HG03095 (cell line): ENCODE results near the gene TMSB10.

ENCODE experiments used
- ATAC-seq: cut with Tn5 transposase; IDR thresholded peaks from one replicate; pipeline ENCODE4 v1.9.1; 2021; ENCODE audit warnings: moderate library complexity; ENCODE audit not compliant: unreplicated experiment

Gene TMSB10

DNA sequence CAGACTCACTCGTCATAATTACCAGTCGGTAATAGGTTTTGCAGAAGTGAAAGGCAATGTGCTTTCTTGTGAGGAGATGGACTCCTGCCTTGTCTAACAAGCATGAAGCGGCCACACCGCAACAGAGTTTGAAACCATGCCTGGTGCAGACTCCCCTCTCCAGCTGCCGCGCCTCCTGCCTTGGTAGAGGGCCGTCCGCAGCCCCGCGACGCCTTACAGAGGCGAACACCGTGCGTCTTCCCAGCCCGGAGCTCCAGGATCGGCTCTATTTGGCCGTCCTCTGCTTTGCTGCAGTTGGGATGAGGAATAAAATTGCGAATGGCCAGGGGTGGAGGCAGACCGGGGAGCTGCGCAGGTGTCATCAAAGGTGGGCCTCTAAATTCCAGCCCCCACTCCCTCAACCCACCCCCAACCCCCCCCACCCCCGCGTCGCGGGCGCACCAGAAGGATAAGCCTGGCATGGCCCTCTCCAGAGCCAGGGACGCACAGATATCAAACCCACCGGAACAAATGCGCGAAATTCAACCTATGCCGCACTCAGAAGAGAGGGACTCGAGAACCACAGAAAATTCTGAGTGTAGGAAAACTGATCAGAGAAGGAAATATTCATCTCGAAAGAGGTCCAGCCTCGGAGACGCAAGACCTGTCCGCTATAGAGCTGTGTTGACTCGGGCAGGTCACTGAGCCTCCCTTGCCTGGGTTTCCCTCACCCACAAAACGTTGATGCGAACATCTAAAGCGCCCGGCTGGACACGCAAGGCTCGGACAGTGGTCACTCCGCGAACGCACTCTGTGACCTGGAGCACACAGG is 25.7 kb upstream of the TMSB10 start:
- ATAC-seq: peak; percentile 58

DNA sequence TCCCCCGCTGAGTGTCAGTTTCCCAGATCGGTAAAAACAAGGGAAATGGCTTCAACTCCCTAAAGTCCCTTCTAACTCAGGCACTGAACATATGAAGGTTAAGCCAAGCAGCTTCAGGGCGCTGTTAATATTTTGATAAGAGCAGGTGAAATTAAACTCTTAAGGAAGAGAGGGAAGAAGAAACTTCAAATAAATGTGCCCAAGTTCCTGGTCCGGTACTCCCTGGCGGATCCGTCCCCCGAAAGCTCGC is 25.1 kb upstream of the TMSB10 start:
- ATAC-seq: no peak

DNA sequence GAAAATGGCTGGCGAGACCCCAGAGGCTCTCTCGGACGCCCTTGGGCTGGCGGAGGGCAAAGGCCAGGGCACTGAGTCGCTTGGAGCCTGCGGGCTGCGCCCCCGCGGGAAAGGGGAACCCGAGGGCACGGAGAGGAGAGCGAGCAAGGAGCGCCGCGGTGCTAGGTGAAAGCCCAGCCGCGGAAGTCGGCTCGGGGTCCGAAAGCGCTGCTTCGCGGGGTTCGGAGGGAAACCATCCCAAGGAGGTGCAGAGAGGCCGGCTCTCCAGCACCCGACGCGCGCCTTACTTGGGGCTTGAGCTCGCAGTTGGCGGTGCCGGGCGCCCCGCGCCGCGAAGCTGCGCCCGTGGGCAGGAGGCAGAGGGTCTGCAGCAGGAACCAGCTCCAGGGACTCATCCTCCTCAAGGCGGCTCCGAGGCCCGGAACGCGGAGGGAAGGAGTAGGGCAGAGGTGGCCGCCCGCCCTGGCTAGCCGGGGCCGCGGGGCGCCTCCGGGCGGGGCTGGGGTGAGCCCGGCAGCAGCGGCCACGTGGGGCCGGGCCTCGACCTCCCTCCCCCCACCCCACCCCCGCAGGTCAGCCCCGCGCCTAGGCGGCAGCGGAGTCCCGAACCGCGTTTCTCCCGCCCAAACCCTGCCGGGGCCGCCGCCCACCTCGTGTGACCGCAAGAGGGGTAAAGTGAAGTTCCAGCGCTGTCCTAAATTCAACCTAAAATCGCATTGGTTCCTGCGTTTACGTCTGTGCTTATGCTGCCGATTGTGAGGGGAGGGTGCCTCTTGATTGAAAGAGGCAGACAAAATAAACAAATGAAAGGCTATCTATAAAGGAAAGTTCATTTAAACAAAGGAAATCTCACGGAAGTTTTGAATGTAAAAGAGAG is 24.6 kb upstream of the TMSB10 start, which contains the start of gene TRABD2A:
Gene TRABD2A, minus strand, starts transcription at position 440 of the 877 bp plus-strand sequence. Its CDS starts 45 bp downstream, at position 395.
- ATAC-seq: no peak

DNA sequence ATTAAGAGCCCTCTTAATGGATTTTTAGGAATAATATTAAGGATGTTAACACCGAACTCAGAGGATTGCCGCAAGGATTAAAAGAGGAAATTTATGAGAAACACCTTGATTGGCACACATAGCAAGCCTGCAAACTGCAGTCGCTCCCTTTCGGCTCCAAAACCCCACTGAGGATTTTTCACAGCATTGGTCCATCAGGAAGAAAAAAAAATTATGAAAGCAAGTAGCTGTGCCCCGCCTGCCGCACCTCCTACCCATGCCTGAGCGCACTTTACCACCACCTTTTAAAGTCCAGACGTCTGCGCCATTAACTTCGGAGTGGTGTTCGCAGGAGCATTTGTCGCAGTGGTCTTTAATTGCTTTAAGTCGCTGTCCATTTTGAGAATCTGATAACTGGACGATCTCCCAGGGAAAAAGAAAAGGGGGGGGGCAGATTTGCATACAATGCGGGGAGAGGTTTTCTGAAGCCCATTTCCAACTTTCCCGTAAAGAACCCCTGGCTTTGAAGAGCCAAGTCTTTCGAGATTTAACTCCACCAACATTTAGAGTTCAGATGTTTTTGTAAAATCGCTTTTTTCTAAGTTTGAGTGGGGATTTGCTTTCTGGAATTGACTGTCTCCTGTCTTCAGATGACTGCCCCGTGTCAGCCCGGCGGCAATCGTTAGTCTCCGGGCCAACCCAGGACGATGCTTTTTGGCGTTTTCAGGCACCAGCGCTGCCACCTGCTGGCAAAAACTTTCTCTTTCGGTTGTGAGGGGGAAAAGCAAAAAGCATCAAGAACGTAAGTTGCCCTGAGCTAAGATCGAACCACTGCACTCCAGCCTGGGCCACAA is 23.7 kb upstream of the TMSB10 start:
- peak; percentile 61 for ATAC-seq

DNA sequence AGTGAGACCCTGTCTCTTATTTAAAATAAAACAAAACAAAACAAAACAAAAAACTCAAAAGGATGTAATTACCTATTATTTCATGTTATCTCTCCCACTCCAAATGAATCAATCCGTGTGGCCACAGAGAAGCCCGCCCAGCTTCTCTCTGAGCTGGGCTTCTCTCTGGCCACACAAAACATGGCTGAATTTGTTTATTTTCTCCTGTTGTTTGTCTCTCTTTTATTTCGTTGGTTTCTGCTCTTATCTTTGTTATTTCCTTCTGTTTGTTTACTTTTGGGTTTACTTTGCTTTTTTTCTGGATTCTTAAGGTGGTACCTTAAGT is 23.1 kb upstream of the TMSB10 start:
- no peak for ATAC-seq

DNA sequence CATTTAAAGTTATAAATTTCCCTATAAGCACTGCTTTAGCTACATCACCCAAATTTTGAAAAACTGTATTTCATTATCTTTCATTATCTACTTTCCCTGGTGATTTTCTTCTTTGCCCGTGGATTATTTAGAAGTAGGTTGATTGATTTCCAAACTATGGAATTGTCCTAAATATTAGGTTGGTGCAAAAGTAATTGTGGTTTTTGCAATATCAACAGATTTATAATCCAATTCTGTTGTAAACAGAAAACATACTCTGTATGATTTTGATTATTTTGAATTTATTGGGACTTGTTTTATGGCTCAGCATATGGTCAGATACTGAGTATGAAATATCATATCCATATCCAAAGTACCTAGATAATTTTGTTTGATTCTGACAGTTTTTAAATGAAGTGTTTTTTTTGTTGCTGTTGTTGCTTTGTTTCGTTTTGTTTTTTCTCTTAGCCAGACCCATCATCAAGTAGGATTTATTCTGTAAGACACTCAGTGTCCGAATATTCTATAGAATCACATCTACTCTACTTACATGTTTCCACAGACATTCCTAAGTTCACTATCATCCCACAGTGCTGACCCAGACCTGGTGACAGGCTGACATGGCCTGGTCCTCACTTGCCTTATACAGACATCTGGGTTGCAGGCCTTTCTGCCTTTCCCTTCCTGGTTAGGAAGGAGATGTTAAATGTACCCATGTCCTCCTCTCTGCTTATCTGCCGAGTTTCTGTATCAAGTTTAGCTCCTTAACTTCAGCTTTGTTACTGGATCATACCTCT is 22.5 kb upstream of the TMSB10 start:
- ATAC-seq: no peak

DNA sequence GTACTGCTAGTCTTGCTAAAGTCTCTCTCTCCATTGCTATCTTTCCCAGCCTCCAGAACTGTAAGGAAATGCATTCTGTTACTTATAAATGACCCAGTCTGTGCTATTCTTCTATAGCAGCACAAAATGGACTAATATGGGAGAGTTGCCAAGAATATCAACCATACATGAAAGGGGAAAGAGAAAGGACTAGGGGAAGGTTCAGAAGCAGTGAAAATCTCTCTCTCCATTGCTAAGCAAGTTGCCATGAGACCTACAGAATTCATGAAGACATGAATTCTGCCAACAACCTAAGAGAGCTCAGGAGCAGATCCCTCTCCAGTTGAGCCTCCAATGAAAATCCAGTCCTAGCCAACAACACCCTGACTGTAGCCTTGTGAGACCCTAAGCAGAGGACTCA is 21.0 kb upstream of the TMSB10 start:
- ATAC-seq: no peak

DNA sequence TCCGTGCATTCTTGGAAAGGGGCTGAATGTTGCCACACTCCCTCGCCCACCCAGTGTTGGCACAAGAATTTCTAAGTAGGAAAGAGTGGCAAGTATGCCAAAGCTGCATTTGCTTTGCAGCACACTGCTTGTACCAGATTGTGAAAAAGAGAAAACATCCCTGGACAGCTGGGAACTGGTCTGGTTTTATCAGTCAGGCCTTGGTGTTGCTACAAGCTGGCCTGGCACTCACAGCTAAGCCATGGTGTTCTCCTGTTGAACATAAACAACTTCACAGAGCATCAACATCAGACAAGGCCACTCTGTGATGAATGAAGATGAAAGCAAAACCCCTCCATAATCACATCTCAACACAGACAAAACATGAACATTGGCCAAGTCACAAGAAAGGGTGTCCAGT is 20.3 kb upstream of the TMSB10 start:
- no peak for ATAC-seq

DNA sequence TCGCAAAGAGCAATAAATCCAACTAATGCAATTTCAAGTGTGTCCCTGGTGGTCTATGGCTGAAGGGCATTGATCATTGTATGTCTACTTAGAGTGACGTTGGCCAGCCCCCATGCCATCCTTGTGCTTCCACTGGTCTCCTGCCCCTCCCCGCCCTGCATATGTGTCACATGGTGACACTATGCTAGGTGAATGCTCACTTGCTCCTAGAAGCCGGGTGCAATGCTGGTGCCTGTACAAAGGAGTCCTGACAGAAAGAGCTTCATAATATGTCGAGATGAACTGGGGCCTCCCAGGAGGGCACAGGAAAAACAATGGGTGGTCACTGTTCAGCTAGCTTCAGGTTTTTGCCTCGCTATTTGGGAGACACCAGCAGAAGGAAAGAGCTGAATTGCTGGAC is 18.7 kb upstream of the TMSB10 start:
- ATAC-seq: no peak

DNA sequence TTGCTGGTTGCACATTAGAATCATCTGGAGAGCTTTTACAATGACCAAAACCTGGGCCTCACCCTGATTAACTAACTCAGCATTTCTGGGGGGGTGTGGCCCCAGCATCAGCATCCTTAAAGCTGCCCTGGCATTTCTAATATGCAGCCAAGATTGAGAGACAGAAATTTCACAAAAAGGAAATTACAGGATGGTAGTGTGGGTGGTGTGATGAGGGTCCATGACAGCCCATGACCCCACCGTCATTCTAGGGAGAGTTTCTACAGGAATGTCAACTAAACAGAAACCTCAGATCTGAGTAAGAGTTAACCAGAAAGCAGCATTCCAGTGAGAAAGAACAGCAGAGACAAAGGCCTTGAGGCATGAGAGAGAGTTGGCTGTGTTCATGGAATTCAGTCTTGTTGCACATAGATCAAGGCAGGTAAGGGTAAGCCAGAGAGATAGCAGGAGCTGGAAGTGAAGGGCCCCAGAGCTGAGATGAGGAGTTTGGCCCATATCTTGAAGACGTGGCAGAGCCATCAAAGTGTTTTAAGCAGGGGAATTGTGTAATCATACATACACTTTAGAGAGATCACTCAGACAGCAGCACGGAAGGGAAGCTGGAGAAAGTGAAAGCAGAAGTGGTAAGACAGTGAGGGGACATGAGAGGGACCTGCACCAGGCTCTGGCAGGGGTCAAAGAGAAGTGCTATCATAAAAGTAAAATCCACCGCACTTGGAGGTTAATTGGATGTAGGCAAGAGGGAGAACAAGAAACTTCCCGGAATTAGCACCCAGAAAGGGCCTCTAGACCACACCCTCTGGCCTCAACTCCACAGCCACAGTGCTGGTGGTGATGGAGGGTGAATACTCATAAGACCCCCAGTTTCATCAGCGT is 16.8 kb upstream of the TMSB10 start:
- ATAC-seq: peak; percentile 98

DNA sequence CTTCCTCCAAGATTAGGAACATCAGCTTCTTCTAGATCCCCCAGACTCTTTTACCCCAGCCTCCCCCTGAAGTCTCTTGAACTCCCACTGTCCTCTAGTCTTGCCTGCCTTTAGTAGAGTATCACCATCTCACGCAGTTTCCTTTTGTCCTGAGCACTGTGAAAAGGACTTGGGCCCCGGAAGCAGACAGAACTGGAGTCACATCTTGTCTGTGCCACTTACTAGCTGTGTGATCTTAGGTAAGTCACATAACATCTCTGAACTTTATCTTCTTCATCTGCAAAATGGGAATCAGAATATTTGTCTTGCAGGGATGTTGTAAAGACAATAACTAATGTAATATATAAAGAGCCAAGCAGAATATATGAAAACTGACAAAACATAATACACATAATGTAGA is 16.1 kb upstream of the TMSB10 start:
- no peak for ATAC-seq

DNA sequence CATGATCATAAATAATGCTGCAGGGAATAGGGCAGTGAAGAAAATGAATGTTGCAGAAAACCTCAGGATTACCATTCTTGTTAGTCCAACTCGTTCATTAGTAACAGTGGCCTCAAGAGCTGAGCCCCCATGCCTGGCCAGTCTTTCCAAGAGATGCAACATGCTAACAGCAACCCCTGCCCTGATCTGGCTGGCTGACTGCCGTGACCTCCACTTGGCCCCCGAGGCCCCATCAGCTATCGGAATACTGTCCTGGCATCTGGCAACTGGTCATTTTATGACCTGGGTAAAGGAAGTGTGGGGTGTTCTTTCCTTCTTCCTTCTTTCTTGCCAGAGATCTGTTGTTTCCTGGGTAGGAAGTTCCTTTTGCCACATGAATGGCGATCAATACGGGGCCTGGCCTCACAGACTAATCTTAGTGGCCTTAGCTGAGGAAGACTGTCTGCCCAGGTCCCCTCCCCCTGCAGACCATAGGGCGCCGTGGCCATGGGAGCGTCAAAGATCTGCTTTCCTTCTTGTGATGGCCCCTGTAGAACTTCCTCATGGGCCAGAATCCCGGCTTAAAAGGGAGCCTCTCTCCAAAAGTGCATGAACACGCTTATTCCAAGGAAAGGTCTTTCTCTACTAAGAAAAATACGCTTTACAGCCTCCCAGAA is 14.0 kb upstream of the TMSB10 start:
- no peak for ATAC-seq

DNA sequence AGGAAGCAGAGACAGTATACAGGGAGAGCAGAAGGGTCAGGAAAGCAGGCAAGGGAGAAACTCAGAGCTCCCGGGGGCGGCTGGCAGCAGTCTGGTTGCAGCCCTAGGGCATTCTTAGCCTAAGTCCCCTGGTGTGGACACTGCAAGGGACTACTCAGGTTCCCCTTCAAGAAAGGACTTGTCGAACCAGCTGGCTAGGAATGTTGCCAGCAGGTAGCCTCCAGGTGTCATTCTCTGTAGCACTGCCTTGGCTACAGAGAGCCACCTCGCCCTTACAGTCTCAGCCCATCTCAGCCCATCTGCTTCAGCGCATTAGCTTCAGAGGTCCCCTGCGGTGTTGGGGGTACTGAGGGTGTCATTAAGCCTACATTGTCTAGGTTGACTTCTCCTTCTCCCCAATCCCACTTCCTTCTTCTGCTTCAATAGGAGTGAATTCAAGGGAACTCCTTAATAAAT is 11.3 kb upstream of the TMSB10 start:
- no peak for ATAC-seq

DNA sequence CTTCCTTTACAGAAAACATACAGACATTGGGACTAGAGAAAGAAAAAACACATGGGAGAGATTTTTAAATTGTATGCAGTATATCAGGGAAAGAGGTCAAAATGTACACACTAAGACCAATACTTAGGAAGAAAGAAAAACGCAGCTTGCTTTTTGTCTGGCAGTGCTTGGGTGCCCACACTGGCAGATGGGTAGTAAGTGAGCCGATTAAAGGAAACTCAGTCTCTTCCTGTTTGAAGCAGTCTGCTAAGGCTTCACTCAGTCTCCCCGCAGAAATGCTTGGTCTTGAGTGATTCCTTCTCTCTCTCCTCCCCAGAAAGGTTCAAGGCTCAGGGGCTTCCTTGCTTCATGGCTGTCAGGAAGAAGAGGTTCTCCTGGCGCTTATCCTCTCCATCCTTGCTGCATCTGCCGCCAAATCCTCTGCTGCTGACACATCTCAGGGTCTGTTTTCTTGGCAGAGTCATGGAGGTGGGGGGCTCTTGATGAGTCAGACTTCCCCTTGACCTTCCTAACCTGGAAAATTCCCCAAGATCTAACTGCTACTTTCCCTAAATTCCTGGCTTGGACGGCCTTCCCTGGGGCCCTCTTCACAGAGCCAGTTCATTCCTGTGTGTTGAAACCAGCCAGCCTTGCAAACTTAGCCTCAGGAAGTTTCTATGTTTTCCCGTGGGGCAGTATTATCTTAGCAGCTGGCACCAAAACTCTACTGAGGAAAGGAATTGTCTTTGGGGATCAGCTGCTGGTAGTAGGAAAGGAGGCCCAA is 10.5 kb upstream of the TMSB10 start:
- ATAC-seq: no peak

DNA sequence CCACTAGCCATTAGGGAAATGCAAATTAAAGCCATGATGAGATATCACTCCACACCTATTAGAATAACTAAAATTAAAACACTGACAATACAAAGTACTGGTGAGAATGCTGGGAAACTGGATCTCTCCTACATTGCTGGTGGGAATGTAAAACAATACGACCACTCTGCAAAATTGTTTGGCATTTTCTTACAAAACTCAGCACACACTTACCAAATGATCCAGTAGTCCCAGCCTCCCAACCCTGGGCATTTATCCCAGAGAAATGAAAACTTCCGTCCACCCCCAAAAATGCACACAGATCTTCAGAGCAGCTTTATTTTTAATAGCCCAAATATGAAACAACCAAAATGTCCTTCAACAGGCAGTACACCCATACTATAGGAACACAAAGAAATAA is 8.9 kb upstream of the TMSB10 start:
- ATAC-seq: no peak

DNA sequence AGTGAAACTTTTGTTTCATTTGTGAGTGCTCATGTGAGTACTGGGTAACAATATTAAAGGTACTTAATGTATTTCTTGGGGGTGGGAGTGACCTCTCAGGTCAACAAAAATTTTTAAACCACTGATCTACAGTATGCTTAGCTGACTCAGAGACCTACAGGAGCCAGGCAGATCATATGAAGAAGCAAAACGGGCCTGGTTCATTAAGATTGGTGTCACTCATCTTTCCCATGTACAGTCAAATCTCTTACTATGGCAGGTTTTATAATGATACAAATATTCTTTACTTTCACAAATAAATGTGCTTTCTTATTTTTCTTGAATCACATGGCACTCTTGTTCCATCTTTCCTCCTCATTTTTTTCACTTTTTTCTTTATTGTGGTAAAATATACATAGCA is 7.7 kb upstream of the TMSB10 start:
- no peak for ATAC-seq

DNA sequence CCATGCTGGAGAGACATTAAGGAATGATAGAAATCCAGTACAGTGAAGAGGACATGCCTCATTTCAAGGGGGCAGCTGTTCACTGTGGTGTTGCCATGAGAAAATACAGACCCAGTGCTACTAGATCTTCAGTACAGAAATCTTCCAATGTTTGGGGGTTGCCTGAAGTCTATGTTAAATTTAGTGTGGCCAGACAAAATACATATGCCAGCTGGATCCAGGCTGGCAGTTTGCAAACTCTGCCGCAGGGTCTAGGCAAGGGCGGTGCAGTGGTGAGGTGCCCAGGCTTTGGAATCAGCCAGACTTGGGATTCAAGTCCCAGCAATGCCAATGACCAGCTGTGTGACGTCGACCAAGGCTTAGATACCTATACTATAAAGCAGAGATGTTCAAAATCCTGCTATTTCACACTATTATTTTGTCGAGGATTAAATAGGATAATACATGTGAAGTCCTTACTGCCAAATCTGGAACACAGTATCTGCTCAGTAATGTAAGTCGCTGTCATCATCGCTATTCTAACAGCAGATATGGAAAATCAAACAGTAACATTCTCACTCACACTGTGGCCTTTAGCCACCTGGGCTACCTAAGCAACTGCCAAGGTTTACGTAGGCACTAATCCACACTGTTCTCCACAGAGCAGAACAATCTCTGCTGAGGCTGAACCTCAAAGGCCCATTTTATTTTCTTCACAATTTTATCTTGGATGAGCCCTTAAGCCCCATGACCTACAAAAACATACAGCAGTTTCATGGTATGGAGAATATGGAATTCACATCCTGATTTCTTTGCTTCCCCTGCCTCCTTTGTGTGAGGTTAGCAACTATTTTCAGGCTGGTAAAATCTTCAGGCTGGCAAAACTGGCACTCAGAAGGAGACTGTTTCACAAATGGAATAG is 5.9 kb upstream of the TMSB10 start:
- ATAC-seq: no peak

DNA sequence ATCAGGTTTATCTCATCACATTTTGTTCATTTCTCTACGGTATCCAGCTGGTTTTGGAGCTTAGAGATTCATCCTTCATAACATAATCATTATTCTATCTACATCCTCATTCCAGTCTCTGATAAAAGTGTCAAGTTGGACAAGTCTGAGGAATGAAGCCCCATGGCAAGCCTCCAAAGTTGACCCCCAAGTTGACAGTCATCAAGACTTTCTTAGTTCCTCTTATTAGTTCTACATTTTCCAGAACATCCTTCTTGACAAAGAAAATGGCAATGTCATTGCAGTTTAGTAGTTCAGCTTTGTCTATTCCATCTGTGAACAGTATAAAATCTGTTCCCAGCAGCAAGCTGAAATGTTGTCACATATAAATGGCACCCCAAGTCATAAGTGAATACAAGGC is 4.5 kb upstream of the TMSB10 start:
- ATAC-seq: no peak
